ENCODE results near the gene SUOX. TPM values are rescaled to one million over a fixed set of nuclear protein-coding genes. Genes with fewer than 3 reads are reported as not detected.
"Not testable (repeated sequence)": the region's sequence is repeated elsewhere in the genome, so short reads cannot be mapped to it uniquely, and the experiment has no call there.

The SUOX gene
- 11.5 TPM for polyA plus RNA-seq (2013, experiment 1 of 2; ENCODE audit: insufficient read length)
- polyA plus RNA-seq (2013, experiment 2 of 2; ENCODE audit: insufficient read length) = 12.5 TPM

GRCh38 chr12:55996715-55997534 lies at the start of gene SUOX:
Gene SUOX, plus strand, starts transcription at chr12:55997276. Its CDS starts 4,946 bp downstream, at chr12:56002222.
- peak; percentile 94 for DNase-seq

GRCh38 chr12:55955344-55955743 lies 41.7 kb upstream of the SUOX start:
- DNase-seq = no peak

- peak; percentile 54 for DNase-seq
Observed at GRCh38 chr12:55955800-55956508, 41.1 kb upstream of the SUOX start.

GRCh38 chr12:55957106-55957859 lies 39.8 kb upstream of the SUOX start:
- DNase-seq = no peak

GRCh38 chr12:55963760-55964159 lies 33.3 kb upstream of the SUOX start:
- no peak for DNase-seq

GRCh38 chr12:55965240-55965639 lies 31.8 kb upstream of the SUOX start:
- no peak for DNase-seq

GRCh38 chr12:55965941-55966407 lies 31.1 kb upstream of the SUOX start, which contains the start of gene PMEL:
Gene PMEL, minus strand, starts transcription at chr12:55966042. Its CDS starts 31 bp downstream, at chr12:55966011.
- DNase-seq = no peak

- DNase-seq = peak; percentile 75
Observed at GRCh38 chr12:55966408-55967281, 30.4 kb upstream of the SUOX start, which contains the start of gene CDK2. Gene CDK2, plus strand, starts transcription at chr12:55966830. Its CDS starts 179 bp downstream, at chr12:55967009.

- DNase-seq = no peak
Observed at GRCh38 chr12:55969356-55969755, 27.7 kb upstream of the SUOX start.

- peak; percentile 9 for DNase-seq
Observed at GRCh38 chr12:55970775-55971174, 26.3 kb upstream of the SUOX start.

- DNase-seq = peak; percentile 43
Observed at GRCh38 chr12:55972042-55972441, 25.0 kb upstream of the SUOX start.

- DNase-seq = no peak
Observed at GRCh38 chr12:55972456-55972855, 24.6 kb upstream of the SUOX start.

- peak; percentile 26 for DNase-seq
Observed at GRCh38 chr12:55972911-55973598, 24.0 kb upstream of the SUOX start.

- DNase-seq = peak; percentile 100
Observed at GRCh38 chr12:55973599-55974307, 23.3 kb upstream of the SUOX start, which contains the start of gene RAB5B. Gene RAB5B, plus strand, starts transcription at chr12:55974078. Its CDS starts 12,883 bp downstream, at chr12:55986961.

- DNase-seq = no peak
Observed at GRCh38 chr12:55974308-55974730, 22.8 kb upstream of the SUOX start.

- DNase-seq = no peak
Observed at GRCh38 chr12:55978393-55978792, 18.7 kb upstream of the SUOX start.

GRCh38 chr12:55979069-55979468 lies 18.0 kb upstream of the SUOX start:
- DNase-seq = no peak

GRCh38 chr12:55981882-55982281 lies 15.2 kb upstream of the SUOX start:
- not testable (repeated sequence) for DNase-seq

- no peak for DNase-seq
Observed at GRCh38 chr12:55982319-55982936, 14.6 kb upstream of the SUOX start.

Measured in fibroblast of skin of abdomen (primary cell).